NCI-H2196 treated with DMSO at 0.1 percent for 48 hours (cell line): ENCODE measurements around the gene ZDHHC22.

Source experiments
- DNase-seq: peaks from one replicate; lab custom pipeline; 2025; ENCODE audit not compliant: unreplicated experiment; lab: John Stamatoyannopoulos, UW

ZDHHC22 gene

DNA sequence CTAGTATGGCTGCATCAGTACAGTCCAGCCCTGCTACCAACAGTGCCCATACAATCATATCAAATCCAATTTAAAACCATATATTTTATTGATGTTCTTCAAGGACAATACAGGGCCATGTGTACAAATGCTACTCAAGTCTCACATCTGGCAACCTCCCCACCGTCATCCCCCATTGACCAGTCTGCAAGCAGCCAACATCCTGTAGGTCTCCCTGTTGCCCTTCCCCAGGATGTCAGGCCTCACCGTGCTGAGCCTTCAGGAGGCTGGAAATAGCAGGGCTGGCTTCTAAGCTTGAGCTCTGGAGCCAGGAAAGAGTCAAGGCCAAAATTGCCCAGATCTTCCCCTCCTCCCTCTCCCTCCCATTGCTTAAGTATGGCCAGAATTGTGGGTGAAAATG lies 10.4 kb downstream of the ZDHHC22 start:
- DNase-seq = no peak

GRCh38 chr14:77130386-77130785 lies 11.2 kb downstream of the ZDHHC22 start:
- no peak for DNase-seq

- DNase-seq = peak; percentile 37
These were observed 13.1 kb downstream of the ZDHHC22 start for GRCh38 chr14:77128414-77128891.

GRCh38 chr14:77126461-77126990 lies 15.1 kb downstream of the ZDHHC22 start:
- no peak for DNase-seq

GRCh38 chr14:77125823-77126325 lies 15.7 kb downstream of the ZDHHC22 start:
- DNase-seq = no peak

DNA sequence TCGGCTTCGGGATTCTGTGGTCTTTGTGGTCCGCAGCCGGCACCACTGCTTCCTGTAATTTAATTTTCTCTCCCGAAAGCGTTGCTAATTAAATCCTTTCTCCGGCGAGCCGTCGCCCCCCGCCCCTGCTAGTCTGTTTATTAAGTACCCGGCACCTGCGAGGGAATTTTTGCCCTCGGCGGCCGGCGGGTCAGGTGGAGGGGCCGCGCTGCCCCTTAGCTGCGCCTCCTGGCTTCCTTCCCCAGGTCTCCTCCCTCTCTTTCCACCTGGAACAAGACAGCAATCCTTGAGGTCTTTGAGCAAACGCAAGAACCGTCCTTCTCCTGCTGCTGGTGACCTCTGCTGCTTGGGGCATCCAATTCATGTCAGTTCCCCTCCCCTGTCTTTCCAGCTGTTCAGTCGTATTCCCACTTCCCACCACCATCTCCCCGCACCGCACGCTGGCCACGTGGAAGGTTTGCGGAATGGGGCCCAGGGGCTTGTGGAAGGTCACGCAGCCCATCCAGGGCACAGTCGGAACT lies 16.2 kb downstream of the ZDHHC22 start:
- DNase-seq = no peak

GRCh38 chr14:77124345-77125280 lies 17.0 kb downstream of the ZDHHC22 start:
- DNase-seq = no peak

DNA sequence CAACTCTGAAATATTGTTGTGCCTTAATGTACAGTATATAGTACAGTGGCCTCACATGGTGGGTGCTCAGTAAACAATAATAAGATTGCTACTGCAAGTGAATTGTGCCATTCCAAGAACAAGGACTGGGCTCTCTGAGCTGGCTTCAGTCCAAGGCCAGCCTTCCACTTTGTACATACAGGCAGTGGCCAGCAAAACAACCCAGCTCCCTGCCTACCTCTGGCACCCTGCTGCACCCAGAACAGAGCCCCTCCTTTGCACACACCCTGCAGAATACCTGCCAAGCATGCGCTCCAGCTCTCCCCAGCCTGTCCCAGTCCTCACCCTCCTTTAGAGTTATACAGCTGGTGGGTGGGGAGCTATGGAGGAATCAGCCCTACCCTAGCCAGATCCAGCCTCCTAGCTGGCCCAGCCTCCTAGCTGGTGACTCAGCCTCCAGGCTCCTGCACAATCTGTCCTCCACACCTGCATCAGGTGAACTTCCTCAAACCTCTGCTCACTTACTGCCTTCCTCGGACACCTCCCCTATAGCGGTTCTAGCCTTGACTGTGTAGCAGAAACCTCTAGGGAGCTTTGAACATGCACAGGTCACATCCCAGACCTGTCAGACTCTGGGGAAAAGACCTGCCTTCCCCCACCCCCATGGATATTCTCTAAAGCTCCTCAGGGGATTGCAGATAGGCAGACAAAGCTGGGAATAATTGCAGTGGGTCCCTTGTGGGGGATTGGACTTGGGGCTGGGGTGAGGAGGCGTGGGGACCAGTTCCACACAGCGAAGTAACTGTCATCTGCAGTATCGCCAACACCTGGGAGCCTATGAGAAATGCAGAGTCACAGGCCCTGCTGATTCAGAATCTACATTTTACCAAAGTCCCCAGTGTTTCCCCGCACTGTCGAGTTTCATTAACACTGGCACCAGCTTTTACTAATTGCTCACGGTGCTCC lies 17.9 kb downstream of the ZDHHC22 start:
- peak; percentile 95 for DNase-seq

DNA sequence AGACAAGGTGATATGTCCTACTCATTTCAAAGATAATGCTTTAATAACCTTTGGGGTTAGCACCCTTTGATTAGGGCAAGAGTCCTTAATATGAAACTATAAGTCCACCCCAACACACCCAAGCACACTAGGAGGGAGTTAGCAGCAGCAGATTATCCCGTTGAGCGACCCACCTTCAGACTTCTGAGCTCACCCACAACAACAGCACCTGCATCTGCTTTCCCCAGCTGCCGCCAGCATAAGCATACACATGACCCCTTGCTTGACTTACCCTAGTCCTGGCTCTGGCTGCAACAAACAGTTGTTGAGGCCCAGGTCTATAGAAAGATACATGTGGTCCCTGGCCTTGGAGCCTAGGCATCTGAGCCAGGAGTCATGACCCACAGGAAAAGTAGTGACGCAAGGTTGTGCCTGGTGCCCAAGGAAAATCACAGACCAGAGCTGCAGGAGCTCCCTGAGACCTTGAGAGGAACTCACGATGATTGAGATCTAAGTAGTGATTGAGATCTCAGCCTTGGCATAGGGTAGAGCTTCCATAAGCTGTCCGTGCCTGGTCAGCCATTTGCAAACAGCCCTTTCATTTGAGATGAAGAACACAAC lies 19.0 kb downstream of the ZDHHC22 start:
- DNase-seq = no peak

GRCh38 chr14:77120771-77121743 lies 20.5 kb downstream of the ZDHHC22 start:
- no peak for DNase-seq

DNA sequence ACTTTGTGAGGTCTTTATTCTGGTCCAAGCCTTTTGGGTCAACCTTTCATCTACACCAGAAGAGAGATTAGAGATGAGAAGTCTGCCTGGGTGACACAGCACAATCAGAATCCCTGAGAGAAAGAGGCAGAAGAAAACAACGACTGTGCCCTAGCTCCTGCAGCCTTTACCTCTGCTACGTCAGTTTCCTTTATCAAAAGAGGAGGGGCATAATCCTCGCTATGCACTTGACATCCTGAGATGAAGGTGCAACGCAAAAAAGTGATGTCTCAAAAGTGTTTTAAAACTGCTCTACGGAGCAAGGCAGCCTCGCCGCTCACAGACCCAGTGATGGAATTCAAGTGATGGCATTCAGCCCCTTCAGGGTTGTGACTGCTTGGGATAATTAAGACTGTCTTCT lies 21.7 kb downstream of the ZDHHC22 start:
- DNase-seq = no peak

GRCh38 chr14:77116172-77116817 lies 25.3 kb downstream of the ZDHHC22 start:
- DNase-seq = no peak

GRCh38 chr14:77114609-77115008 lies 27.0 kb downstream of the ZDHHC22 start:
- no peak for DNase-seq

GRCh38 chr14:77113644-77114043 lies 27.9 kb downstream of the ZDHHC22 start:
- DNase-seq = no peak

- no peak for DNase-seq
These were observed 30.6 kb downstream of the ZDHHC22 start for GRCh38 chr14:77111021-77111420.

DNA sequence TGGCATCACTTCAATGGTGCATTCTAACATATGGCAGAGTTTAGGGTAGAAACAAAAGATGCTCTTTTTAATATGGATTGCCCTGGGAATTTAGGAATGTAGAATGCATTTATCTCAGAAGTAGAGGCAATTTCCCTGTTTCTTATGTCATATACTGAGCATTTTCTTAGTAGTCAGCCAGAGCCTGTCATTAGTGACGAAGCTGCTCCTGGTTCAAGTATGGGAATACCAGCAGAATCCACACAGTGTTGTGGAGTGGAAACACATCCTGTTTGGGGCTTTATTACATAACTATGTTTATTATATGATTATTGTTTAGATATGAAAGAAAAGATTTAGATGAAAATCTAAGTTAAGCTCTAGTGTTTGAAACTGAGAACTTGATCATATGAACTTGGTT lies 31.3 kb downstream of the ZDHHC22 start:
- DNase-seq = no peak

- no peak for DNase-seq
These were observed 31.9 kb downstream of the ZDHHC22 start for GRCh38 chr14:77109656-77110055.

DNA sequence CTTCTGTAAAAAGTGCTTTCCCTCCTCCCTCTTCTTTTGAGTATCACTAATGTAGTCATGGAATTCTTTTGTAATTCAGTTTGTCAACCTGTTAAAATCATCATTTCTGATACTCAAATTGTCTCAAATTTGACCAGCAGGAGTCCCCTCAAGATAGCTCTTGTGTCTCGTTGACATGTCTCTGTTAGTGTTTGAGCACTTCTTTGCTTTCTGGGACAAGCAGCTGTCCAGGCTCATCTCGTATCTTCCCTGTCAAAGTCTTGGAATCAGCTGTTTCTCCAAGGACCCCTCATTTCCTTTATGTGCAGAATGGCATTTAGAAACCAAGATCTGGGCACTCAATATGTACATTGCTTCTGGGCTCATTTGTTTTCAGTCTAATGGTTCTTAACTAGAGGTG lies 32.8 kb downstream of the ZDHHC22 start:
- no peak for DNase-seq

GRCh38 chr14:77107228-77107627 lies 34.4 kb downstream of the ZDHHC22 start:
- no peak for DNase-seq
